Hepatocyte (in vitro differentiated cells): ENCODE results near the gene PAPPA2. TPM values are rescaled to one million over a fixed set of nuclear protein-coding genes. Genes with fewer than 3 reads are reported as not detected.

ENCODE experiments used
- DNase-seq: peaks from one replicate; pipeline ENCODE4 v3.0.0-alpha.2; 2016; ENCODE audit warnings: low spot score
- H2AFZ ChIP-seq: fragments of 200-600 bp; sonication (generic); 2 replicates; pipeline ENCODE4 v1.6.0; 2016; ENCODE audit warnings: antibody characterized with exemption, mild to moderate bottlenecking
- H3K27ac ChIP-seq: fragments of 200-600 bp; sonication (generic); 2 replicates; pipeline ENCODE4 v1.5.1; 2016; ENCODE audit warnings: mild to moderate bottlenecking
- H3K27me3 ChIP-seq: fragments of 200-600 bp; sonication (generic); 2 replicates; pipeline ENCODE4 v1.6.1; 2016
- H3K36me3 ChIP-seq: fragments of 200-600 bp; sonication (generic); replicated peaks from 2 replicates; pipeline ENCODE4 v1.5.1; 2016; ENCODE audit warnings: low read depth; ENCODE audit not compliant: insufficient read depth
- H3K4me1 ChIP-seq: fragments of 200-600 bp; sonication (generic); 2 replicates; pipeline ENCODE4 v1.5.1; 2016; ENCODE audit warnings: mild to moderate bottlenecking, moderate library complexity; ENCODE audit not compliant: insufficient read depth
- H3K4me2 ChIP-seq: fragments of 200-600 bp; sonication (generic); 2 replicates; pipeline ENCODE4 v1.6.0; 2016
- H3K4me3 ChIP-seq: fragments of 200-600 bp; sonication (generic); 2 replicates; pipeline ENCODE4 v1.5.1; 2016; ENCODE audit warnings: mild to moderate bottlenecking
- H3K79me2 ChIP-seq: fragments of 200-600 bp; sonication (generic); 2 replicates; pipeline ENCODE4 v1.6.0; 2017; ENCODE audit warnings: mild to moderate bottlenecking
- H3K9me2 ChIP-seq: fragments of 200-600 bp; sonication (generic); replicated peaks from 2 replicates; pipeline ENCODE4 v1.6.0; 2017; ENCODE audit warnings: mild to moderate bottlenecking; ENCODE audit not compliant: insufficient read depth
- H3K9me3 ChIP-seq: fragments of 200-600 bp; sonication (generic); 2 replicates; pipeline ENCODE4 v1.5.1; 2016; ENCODE audit warnings: low read depth, mild to moderate bottlenecking
- H4K20me1 ChIP-seq: fragments of 200-600 bp; sonication (generic); 2 replicates; pipeline ENCODE4 v1.6.0; 2016; ENCODE audit warnings: mild to moderate bottlenecking; ENCODE audit not compliant: insufficient read depth, poor library complexity, severe bottlenecking
- EZH2 ChIP-seq: fragments of 200-600 bp; sonication (generic); IDR thresholded peaks from 2 replicates; pipeline ENCODE4 v1.6.1; 2016; ENCODE audit warnings: antibody characterized with exemption, mild to moderate bottlenecking, borderline replicate concordance
- EZH2phosphoT487 ChIP-seq: fragments of 200-600 bp; sonication (generic); IDR thresholded peaks from one replicate; pipeline ENCODE4 v1.6.1; 2018; ENCODE audit warnings: antibody characterized with exemption, mild to moderate bottlenecking, low read depth, moderate library complexity; ENCODE audit not compliant: unreplicated experiment, severe bottlenecking
- WGBS: methylation state at CpG from one replicate; pipeline ENCODE4 v1.1.6; 2016; ENCODE audit warnings: low lambda C conversion rate; ENCODE audit errors: missing lambda C conversion rate; 5-methylcytosine and 5-hydroxymethylcytosine counted together
- polyA plus RNA-seq: library from polyadenylated mRNA; unstranded; fragments of >200 nt; fragmentation: Nextera tagmentation; extraction: Ambion mirVana; gene quantifications from 2 replicates; pipeline ENCODE4 v1.2.1, GENCODE V29; 2016
- total RNA-seq: library from RNA; depleted of rRNA; stranded (reverse); fragments of >200 nt; gene quantifications from 2 replicates; pipeline ENCODE4 v1.2.3, GENCODE V29; 2014
- TF ChIP-seq, protein P1 (sequence below): fragments of 200-600 bp; sonication (generic); IDR thresholded peaks from 2 replicates; pipeline ENCODE4 v1.5.1; 2016; ENCODE audit warnings: antibody characterized with exemption, mild to moderate bottlenecking; ENCODE audit not compliant: poor library complexity

The PAPPA2 gene
- total and polyA plus RNA-seq, 2 experiments from 2014 or later: 1.9 to 2.6 TPM

DNA sequence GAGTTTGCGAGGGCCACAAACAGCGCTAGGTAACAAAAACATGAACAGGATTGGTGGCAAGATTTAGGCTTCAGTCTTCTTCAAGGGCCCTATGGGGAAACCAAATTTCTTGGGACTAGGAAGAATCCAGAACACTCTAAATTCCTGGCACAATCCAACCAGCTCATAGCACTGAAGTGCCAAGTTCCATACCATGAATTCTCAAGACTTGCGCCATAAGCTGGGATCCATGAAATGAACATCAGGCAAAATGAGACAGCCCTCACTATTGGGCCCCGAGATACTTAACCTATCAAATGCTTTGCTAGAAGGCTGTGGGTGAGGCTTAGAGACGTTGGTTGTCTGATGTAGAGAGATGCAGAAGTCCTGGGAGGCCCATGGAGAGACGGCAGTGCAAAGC is 322.1 kb downstream of the PAPPA2 start:
- no peak overlapping the region for H3K4me3 ChIP-seq
- no peaks in the 10 kb centered on the region for H3K36me3 ChIP-seq
- H2AFZ ChIP-seq: no peak overlapping the region
- no peaks in the 10 kb centered on the region for H3K9me2 ChIP-seq
- H3K4me1 ChIP-seq: no peaks in the 10 kb centered on the region
- 93% methylated on average over 6 of the region's 6 CpGs for WGBS
- no peak for DNase-seq
- no peaks in the 10 kb centered on the region for H3K9me3 ChIP-seq
- no peaks in the 10 kb centered on the region for H3K27me3 ChIP-seq
- no peak overlapping the region for H3K4me2 ChIP-seq
- no peaks in the 10 kb centered on the region for H3K79me2 ChIP-seq
- no peak overlapping the region for H3K27ac ChIP-seq
- TF ChIP-seq EZH2 (no peak), EZH2phosphoT487 (no peak)
- TF ChIP-seq, protein P1, sequence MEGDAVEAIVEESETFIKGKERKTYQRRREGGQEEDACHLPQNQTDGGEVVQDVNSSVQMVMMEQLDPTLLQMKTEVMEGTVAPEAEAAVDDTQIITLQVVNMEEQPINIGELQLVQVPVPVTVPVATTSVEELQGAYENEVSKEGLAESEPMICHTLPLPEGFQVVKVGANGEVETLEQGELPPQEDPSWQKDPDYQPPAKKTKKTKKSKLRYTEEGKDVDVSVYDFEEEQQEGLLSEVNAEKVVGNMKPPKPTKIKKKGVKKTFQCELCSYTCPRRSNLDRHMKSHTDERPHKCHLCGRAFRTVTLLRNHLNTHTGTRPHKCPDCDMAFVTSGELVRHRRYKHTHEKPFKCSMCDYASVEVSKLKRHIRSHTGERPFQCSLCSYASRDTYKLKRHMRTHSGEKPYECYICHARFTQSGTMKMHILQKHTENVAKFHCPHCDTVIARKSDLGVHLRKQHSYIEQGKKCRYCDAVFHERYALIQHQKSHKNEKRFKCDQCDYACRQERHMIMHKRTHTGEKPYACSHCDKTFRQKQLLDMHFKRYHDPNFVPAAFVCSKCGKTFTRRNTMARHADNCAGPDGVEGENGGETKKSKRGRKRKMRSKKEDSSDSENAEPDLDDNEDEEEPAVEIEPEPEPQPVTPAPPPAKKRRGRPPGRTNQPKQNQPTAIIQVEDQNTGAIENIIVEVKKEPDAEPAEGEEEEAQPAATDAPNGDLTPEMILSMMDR: no peak
- H4K20me1 ChIP-seq: no peaks in the 10 kb centered on the region

DNA sequence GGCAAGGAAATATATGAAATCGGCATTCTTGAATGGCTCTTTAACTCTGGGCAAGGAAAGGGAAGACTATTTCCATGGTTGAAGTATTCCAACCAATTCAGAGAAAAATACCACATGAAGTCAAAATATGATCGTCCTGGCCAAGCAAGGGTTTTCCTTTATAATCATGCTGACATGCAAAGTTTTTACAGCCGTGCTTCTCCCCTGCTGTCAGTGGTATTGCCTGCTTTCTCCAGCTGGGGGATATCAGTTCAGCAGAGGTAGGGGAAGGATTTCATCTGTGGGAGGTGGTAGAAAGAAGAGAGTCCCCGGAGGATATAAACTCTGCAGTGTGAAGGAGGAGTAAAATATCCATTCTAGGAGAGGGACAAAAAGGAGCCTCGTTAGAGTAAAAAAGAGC is 322.8 kb downstream of the PAPPA2 start:
- Histone ChIP-seq H2AFZ (no peak overlapping the region), H4K20me1 (no peaks in the 10 kb centered on the region), H3K4me2 (peak overlapping the region; percentile 15), H3K9me2 (no peaks in the 10 kb centered on the region), H3K27me3 (no peaks in the 10 kb centered on the region), H3K27ac (no peak overlapping the region), H3K79me2 (no peaks in the 10 kb centered on the region), H3K36me3 (no peaks in the 10 kb centered on the region), H3K9me3 (no peaks in the 10 kb centered on the region), H3K4me3 (no peak overlapping the region), H3K4me1 (no peaks in the 10 kb centered on the region)
- DNase-seq: no peak
- WGBS: 32% methylated on average over 5 of the region's 5 CpGs
- TF ChIP-seq, protein P1: no peak
- TF ChIP-seq EZH2 (no peak), EZH2phosphoT487 (no peak)

DNA sequence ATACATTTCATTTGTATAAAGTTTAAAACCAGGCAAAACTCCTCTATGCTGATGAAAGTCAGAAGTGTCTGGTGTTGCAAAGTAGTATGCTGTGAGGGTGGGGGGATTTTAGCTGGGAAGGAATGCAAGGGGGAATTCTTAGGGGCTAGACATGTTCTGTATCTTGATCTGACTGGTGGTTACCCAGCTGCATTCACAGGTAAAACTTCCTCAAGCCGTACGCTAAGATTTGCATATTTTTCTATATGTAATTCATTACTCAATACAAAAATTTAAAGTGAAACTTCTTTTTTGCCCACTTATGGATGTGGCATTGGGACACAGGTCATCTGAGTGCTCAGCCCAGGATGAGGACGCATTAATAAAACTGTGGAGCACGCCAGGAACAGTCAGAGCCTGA is 323.3 kb downstream of the PAPPA2 start:
- no peaks in the 10 kb centered on the region for H4K20me1 ChIP-seq
- H2AFZ ChIP-seq: no peak overlapping the region
- no peak for DNase-seq
- H3K9me3 ChIP-seq: no peaks in the 10 kb centered on the region
- H3K4me2 ChIP-seq: peak overlapping the region; percentile 15
- no peaks in the 10 kb centered on the region for H3K36me3 ChIP-seq
- no peak overlapping the region for H3K27ac ChIP-seq
- H3K9me2 ChIP-seq: no peaks in the 10 kb centered on the region
- TF ChIP-seq EZH2phosphoT487 (no peak), EZH2 (no peak)
- TF ChIP-seq, protein P1: no peak
- 39% methylated on average over 4 of the region's 4 CpGs for WGBS
- H3K79me2 ChIP-seq: no peaks in the 10 kb centered on the region
- H3K27me3 ChIP-seq: no peaks in the 10 kb centered on the region
- no peaks in the 10 kb centered on the region for H3K4me1 ChIP-seq
- H3K4me3 ChIP-seq: no peak overlapping the region
